WERI-Rb-1 (cell line): ENCODE measurements around the gene MUC21.

ENCODE experiments used
- DNase-seq: peaks from one replicate; pipeline ENCODE4 v3.0.0-alpha.2; 2020
- H3K27ac ChIP-seq: fragments of 250-450 bp; sonication (Bioruptor Pico); 2 replicates; pipeline ENCODE4 v1.5.1; 2020; ENCODE audit warnings: mild to moderate bottlenecking, moderate library complexity
- H3K27me3 ChIP-seq: fragments of 250-450 bp; sonication (Bioruptor Pico); 2 replicates; pipeline ENCODE4 v1.5.1; 2021; ENCODE audit warnings: mild to moderate bottlenecking, low read depth, moderate library complexity; ENCODE audit not compliant: insufficient read depth, severe bottlenecking
- H3K36me3 ChIP-seq: fragments of 250-450 bp; sonication (Bioruptor Pico); 2 replicates; pipeline ENCODE4 v1.5.1; 2020; ENCODE audit warnings: mild to moderate bottlenecking, moderate library complexity
- H3K4me3 ChIP-seq: 2 replicates; pipeline ENCODE4 v1.5.1; 2011; ENCODE audit warnings: low read depth, mild to moderate bottlenecking, control low read depth, low read length
- H3K9me3 ChIP-seq: fragments of 250-450 bp; sonication (Bioruptor Pico); 2 replicates; pipeline ENCODE4 v1.5.1; 2021; ENCODE audit warnings: mild to moderate bottlenecking, moderate library complexity; ENCODE audit not compliant: severe bottlenecking
- CTCF ChIP-seq: IDR thresholded peaks from 2 replicates; pipeline ENCODE4 v1.5.1; 2011; ENCODE audit warnings: low read depth, mild to moderate bottlenecking, control low read depth, inconsistent platforms, low read length

The MUC21 gene

GRCh38 chr6:31025595-31025994 lies 42.1 kb downstream of the MUC21 start:
- H3K9me3 ChIP-seq, result peaks cover 8% of the 10 kb centered on the region
- H3K27me3 ChIP-seq, result peaks cover 62% of the 10 kb centered on the region
- H3K36me3 ChIP-seq, result no peaks in the 10 kb centered on the region
- H3K4me3 ChIP-seq, result no peak overlapping the region
- no peak for TF ChIP-seq CTCF
- no peak for DNase-seq
- H3K27ac ChIP-seq, result no peak overlapping the region

DNA sequence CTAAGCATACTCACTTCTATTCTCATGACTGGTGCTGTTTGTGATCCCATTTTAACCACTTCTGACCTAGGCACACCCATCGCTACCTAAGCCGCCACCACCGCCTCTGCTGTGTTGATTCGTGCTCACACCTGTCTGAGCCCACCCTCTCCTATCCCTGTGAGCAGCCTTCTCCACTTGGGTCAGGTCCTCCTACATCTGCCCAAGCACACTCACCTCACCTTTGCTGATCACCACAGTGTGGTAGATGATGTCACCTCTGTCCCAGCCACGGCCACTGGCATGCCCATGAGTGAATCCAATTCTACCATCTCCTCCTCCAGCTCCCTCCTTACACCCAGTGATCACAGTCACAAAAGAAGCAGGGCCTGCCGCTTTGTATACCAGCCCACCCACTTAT lies 47.6 kb downstream of the MUC21 start:
- H3K27ac ChIP-seq, result no peak overlapping the region
- H3K4me3 ChIP-seq, result no peak overlapping the region
- H3K36me3 ChIP-seq, result no peaks in the 10 kb centered on the region
- TF ChIP-seq CTCF, result no peak
- H3K27me3 ChIP-seq, result peaks cover 78% of the 10 kb centered on the region
- no peak for DNase-seq
- peaks cover 8% of the 10 kb centered on the region for H3K9me3 ChIP-seq

GRCh38 chr6:31033075-31033474 lies 49.6 kb downstream of the MUC21 start:
- no peak for DNase-seq
- no peak for TF ChIP-seq CTCF
- no peak overlapping the region for H3K4me3 ChIP-seq
- H3K9me3 ChIP-seq, result peaks cover 5% of the 10 kb centered on the region
- peaks cover 86% of the 10 kb centered on the region for H3K27me3 ChIP-seq
- H3K36me3 ChIP-seq, result no peaks in the 10 kb centered on the region
- no peak overlapping the region for H3K27ac ChIP-seq

DNA sequence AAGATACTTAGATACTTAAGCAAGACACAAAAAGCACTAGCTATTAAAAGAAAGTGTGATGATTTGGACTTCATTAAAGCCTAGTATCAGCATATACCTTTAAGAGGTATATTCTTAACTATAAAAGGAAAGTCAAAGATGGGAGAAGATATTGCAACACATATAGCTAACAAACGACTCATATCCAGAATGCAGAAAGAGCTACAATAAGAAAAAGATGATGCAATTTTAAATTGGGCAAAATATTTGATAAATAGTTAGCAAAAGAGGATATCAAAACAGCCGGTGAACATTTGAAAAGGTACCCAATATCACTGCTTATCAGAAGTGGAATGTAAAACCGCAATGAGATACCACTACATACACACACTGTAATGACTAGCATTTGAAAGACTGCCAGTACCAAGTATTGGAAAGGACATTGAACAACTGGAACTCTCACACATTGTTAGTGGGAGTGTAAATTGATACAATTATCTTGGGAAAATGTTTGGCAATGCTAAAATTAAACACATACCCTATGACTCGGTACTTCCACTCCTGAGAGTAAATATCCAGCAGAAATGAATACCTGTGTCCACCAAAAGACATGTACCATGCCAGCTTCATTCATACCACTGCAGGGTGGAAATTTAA lies 52.5 kb downstream of the MUC21 start:
- no peak overlapping the region for H3K27ac ChIP-seq
- no peak for TF ChIP-seq CTCF
- DNase-seq, result no peak
- H3K27me3 ChIP-seq, result peaks cover 85% of the 10 kb centered on the region
- no peak overlapping the region for H3K4me3 ChIP-seq
- H3K36me3 ChIP-seq, result no peaks in the 10 kb centered on the region
- peaks cover 4% of the 10 kb centered on the region for H3K9me3 ChIP-seq

DNA sequence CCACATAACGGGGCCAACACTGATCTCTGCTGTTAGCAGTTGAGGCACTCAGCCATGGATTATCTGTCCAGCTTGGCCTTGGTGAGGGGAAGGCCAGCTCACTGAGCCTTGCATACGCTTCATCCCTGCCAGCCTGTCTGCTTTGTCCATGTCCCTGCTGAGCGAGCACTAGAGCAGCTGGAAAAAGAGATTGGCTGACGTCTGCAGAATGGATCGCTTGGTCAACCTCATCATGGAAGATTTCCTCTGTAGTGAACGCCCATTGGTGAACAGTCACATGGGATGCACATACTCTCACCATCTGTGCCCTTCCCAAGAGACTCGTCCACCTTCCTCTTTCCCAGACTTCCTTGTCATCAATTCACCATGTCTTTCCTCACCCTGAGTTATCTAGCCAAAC lies 53.7 kb downstream of the MUC21 start:
- H3K36me3 ChIP-seq, result no peaks in the 10 kb centered on the region
- peaks cover 9% of the 10 kb centered on the region for H3K9me3 ChIP-seq
- DNase-seq, result peak; percentile 31
- TF ChIP-seq CTCF, result no peak
- H3K27ac ChIP-seq, result no peak overlapping the region
- peaks cover 85% of the 10 kb centered on the region for H3K27me3 ChIP-seq
- H3K4me3 ChIP-seq, result no peak overlapping the region

DNA sequence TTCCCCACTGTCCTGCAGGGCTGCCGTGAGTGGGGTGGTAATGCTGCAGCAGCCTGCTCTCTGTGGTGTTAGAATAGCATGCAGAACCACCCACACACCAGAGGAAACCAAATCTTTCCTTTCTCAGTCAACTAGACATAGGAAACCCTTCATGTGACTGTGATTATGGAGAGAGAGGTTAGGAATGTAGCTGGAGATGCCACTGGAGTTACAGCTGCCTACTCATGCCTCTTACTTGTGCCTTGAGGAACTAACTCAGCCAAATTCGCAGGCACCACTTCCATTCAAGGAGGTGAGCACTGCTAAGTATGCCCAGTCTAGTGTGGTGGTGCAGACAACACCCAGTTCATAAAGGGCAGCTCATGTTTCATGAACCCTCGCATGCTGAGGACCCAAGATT lies 54.2 kb downstream of the MUC21 start:
- DNase-seq, result no peak
- TF ChIP-seq CTCF, result no peak
- H3K27ac ChIP-seq, result no peak overlapping the region
- H3K4me3 ChIP-seq, result no peak overlapping the region
- H3K27me3 ChIP-seq, result peaks cover 83% of the 10 kb centered on the region
- peaks cover 9% of the 10 kb centered on the region for H3K9me3 ChIP-seq
- H3K36me3 ChIP-seq, result no peaks in the 10 kb centered on the region
